H9 (cell line): ENCODE results near the gene PRSS50. TPM values are rescaled to one million over a fixed set of nuclear protein-coding genes. Genes with fewer than 3 reads are reported as not detected.

ENCODE experiments used
- DNase-seq: peaks from one replicate; pipeline ENCODE4 v3.0.0-alpha.2; 2017
- H2AFZ ChIP-seq: one replicate; pipeline ENCODE4 v1.6.1; 2013; ENCODE audit warnings: mild to moderate bottlenecking, low read length, control low read depth, moderate library complexity
- H2AK5ac ChIP-seq: 2 replicates; pipeline ENCODE4 v1.6.1; 2013; ENCODE audit warnings: low read length, control low read depth, mixed read lengths; ENCODE audit not compliant: insufficient read length
- H2BK120ac ChIP-seq: one replicate; pipeline ENCODE4 v1.6.1; 2013; ENCODE audit warnings: low read depth, mild to moderate bottlenecking, low read length, control low read depth, inconsistent platforms; ENCODE audit not compliant: poor library complexity, severe bottlenecking
- H2BK12ac ChIP-seq: 2 replicates; pipeline ENCODE4 v1.6.1; 2013; ENCODE audit warnings: low read length, control low read depth, mixed read lengths, low read depth; ENCODE audit not compliant: insufficient read length
- H2BK15ac ChIP-seq: 2 replicates; pipeline ENCODE4 v1.6.1; 2013; ENCODE audit warnings: low read depth, low read length, control low read depth
- H2BK20ac ChIP-seq: one replicate; pipeline ENCODE4 v1.6.1; 2013; ENCODE audit warnings: low read depth, mild to moderate bottlenecking, low read length, control low read depth, inconsistent platforms; ENCODE audit not compliant: poor library complexity, severe bottlenecking
- H2BK5ac ChIP-seq: 2 replicates; pipeline ENCODE4 v1.6.1; 2013; ENCODE audit warnings: low read length, control low read depth, mixed read lengths; ENCODE audit not compliant: insufficient read length
- H3K14ac ChIP-seq: 2 replicates; pipeline ENCODE4 v1.6.1; 2013; ENCODE audit warnings: low read length, control low read depth; ENCODE audit not compliant: insufficient read depth
- H3K18ac ChIP-seq: 2 replicates; pipeline ENCODE4 v1.6.1; 2013; ENCODE audit warnings: low read depth, mild to moderate bottlenecking, mixed read lengths, low read length, control low read depth; ENCODE audit not compliant: insufficient read length
- H3K23ac ChIP-seq: 2 replicates; pipeline ENCODE4 v1.6.1; 2013; ENCODE audit warnings: low read length, control low read depth, mixed read lengths, low read depth; ENCODE audit not compliant: insufficient read length
- H3K23me2 ChIP-seq: 2 replicates; pipeline ENCODE4 v1.6.1; 2013; ENCODE audit warnings: low read depth, mild to moderate bottlenecking, mixed read lengths, low read length, control low read depth; ENCODE audit not compliant: insufficient read length, poor library complexity, severe bottlenecking
- H3K27ac ChIP-seq: 2 replicates; pipeline ENCODE4 v1.5.1; 2013; ENCODE audit warnings: low read length, control low read depth, mixed read lengths, low read depth; ENCODE audit not compliant: insufficient read length
- H3K27me3 ChIP-seq: 2 replicates; pipeline ENCODE4 v1.6.1; 2013; ENCODE audit warnings: low read length, control low read depth, inconsistent platforms; ENCODE audit not compliant: insufficient read depth
- H3K4ac ChIP-seq: 2 replicates; pipeline ENCODE4 v1.6.1; 2013; ENCODE audit warnings: low read depth, mild to moderate bottlenecking, control low read depth, inconsistent platforms, low read length, moderate library complexity
- H3K4me1 ChIP-seq: 2 replicates; pipeline ENCODE4 v1.6.1; 2013; ENCODE audit warnings: low read length, control low read depth, inconsistent platforms; ENCODE audit not compliant: insufficient read depth
- H3K4me2 ChIP-seq: 2 replicates; pipeline ENCODE4 v1.6.1; 2013; ENCODE audit warnings: low read length, control low read depth, mixed read lengths; ENCODE audit not compliant: insufficient read length, insufficient read depth
- H3K56ac ChIP-seq: 2 replicates; pipeline ENCODE4 v1.6.1; 2013; ENCODE audit warnings: low read depth, mild to moderate bottlenecking, mixed read lengths, low read length, control low read depth; ENCODE audit not compliant: insufficient read length
- H3K79me1 ChIP-seq: 2 replicates; pipeline ENCODE4 v1.6.1; 2013; ENCODE audit warnings: low read depth, mild to moderate bottlenecking, moderate library complexity, low read length, control low read depth, inconsistent platforms; ENCODE audit not compliant: insufficient read depth, poor library complexity, severe bottlenecking
- H3K79me2 ChIP-seq: 2 replicates; pipeline ENCODE4 v1.6.1; 2013; ENCODE audit warnings: low read length, control low read depth, inconsistent platforms; ENCODE audit not compliant: insufficient read depth
- H3K9ac ChIP-seq: 2 replicates; pipeline ENCODE4 v1.6.1; 2013; ENCODE audit warnings: low read length, control low read depth, mixed read lengths; ENCODE audit not compliant: insufficient read length; ENCODE audit errors: extremely low read depth
- H3K9me3 ChIP-seq: one replicate; pipeline ENCODE4 v1.6.1; 2013; ENCODE audit warnings: low read depth, low read length, inconsistent platforms; ENCODE audit not compliant: control insufficient read depth
- H3T11ph ChIP-seq: one replicate; pipeline ENCODE4 v1.6.1; 2013; ENCODE audit warnings: mild to moderate bottlenecking, low read length, control low read depth, inconsistent platforms
- H4K20me1 ChIP-seq: one replicate; pipeline ENCODE4 v1.6.1; 2013; ENCODE audit not compliant: control insufficient read depth, insufficient read length, insufficient read depth
- H4K5ac ChIP-seq: 2 replicates; pipeline ENCODE4 v1.6.1; 2013; ENCODE audit warnings: low read depth, mild to moderate bottlenecking, mixed read lengths, low read length, control low read depth; ENCODE audit not compliant: insufficient read length
- H4K8ac ChIP-seq: replicated peaks from 2 replicates; pipeline ENCODE4 v1.6.1; 2013; ENCODE audit warnings: low read length, control low read depth, mixed read lengths, low read depth; ENCODE audit not compliant: insufficient read length
- H4K91ac ChIP-seq: 2 replicates; pipeline ENCODE4 v1.6.1; 2013; ENCODE audit warnings: low read depth, mild to moderate bottlenecking, moderate library complexity, mixed read lengths, low read length, control low read depth; ENCODE audit not compliant: insufficient read length
- H3K27ac Mint-ChIP-seq, 3 experiments: 2 replicates in 2 of 3; 3 replicates in 1 of 3; pipeline ENCODE4 v1.8.0; 2020 to 2021; ENCODE audit warnings: mixed read lengths in 3 of 3, mild to moderate bottlenecking in 1 of 3, moderate library complexity in 1 of 3
- H3K27me3 Mint-ChIP-seq: 2 replicates; pipeline ENCODE4 v1.8.0; 2021; ENCODE audit warnings: low read depth, mild to moderate bottlenecking, moderate library complexity, mixed read lengths
- H3K36me3 Mint-ChIP-seq, 3 experiments: 2 replicates in 2 of 3; 3 replicates in 1 of 3; pipeline ENCODE4 v1.8.0; 2020 to 2021; ENCODE audit warnings: low read depth in 3 of 3, mixed read lengths in 3 of 3; ENCODE audit not compliant: insufficient read depth in 1 of 3
- H3K4me1 Mint-ChIP-seq, 2 experiments: 2 replicates each; pipeline ENCODE4 v1.8.0; 2020; ENCODE audit warnings: mixed read lengths in 2 of 2
- H3K4me3 Mint-ChIP-seq, 2 experiments: 2 replicates in 1 of 2; 3 replicates in 1 of 2; pipeline ENCODE4 v1.8.0; 2020 to 2021; ENCODE audit warnings: mild to moderate bottlenecking in 2 of 2, mixed read lengths in 2 of 2, moderate library complexity in 1 of 2
- H3K9me3 Mint-ChIP-seq, 2 experiments: 2 replicates in 1 of 2; 3 replicates in 1 of 2; pipeline ENCODE4 v1.8.0; 2020; ENCODE audit warnings: mild to moderate bottlenecking in 2 of 2, mixed read lengths in 2 of 2, moderate library complexity in 1 of 2
- WGBS: extraction: QIAGEN DNeasy Blood & Tissue Kit; methylation state at CpG from one replicate; pipeline ENCODE4 v1.1.7; 2013; ENCODE audit warnings: missing lambda C conversion rate, low lambda C conversion rate, mixed read lengths; ENCODE audit not compliant: insufficient read length; ENCODE audit errors: extremely low coverage; 5-methylcytosine and 5-hydroxymethylcytosine counted together
- total RNA-seq: library from RNA; stranded (reverse); gene quantifications from 2 replicates; pipeline ENCODE4 v1.2.1, GENCODE V29; 2021
- TF ChIP-seq, protein P1 (sequence below): fragments of 200-600 bp; sonication (generic); conservative IDR thresholded peaks from 3 replicates; pipeline ENCODE4 v1.8.0; 2021; ENCODE audit warnings: antibody characterized with exemption, mild to moderate bottlenecking

PRSS50 gene
- total RNA-seq, 1 experiment from 2014 or later = 0.24 TPM

DNA sequence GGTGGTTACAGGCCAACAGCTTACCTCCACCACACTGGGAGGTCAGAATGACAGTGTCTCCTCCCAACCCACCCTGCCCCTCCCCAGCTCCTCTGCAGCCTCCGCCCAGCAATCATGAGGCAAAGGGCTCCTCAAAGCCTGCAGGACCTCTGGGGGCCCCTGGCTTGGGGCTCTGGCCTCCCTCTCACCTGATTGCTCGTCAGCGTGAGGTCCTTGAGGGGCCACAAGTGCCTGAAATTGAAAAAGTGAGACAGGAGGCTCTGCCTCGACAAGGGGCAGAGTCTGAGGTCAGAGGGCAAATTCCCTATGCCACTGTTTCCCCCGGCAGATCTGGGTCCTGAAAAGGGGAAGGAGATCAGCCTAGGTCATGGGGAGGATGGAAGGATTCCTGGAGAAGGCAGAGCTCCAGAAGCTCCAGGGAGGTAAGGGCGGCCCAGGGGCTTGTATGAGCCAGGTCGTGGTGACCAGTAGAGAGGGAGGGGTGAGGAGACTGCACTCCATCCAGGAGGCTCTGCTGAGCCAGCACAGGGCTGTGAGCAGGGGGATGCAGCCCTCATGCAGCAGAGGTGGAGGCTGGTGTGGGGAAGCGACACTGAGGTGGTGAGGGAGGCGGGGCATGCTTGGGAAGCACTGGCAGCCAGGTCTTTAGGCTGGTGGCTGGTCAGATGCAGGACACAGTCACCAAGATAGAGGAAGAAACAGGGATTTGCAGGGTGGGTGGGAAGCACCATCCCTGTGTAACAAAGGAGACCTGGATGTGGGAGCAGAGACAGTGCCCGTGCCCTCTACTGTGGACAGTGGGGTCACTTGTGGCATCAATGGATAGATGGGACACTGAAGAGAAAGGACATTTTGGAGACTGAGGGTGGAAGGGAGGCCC lies 44.3 kb downstream of the PRSS50 start:
- H3K4me3 Mint-ChIP-seq = no peak overlapping the region
- H3K23me2 ChIP-seq = no peaks in the 10 kb centered on the region
- peak overlapping the region in 2 of 3 experiments; percentile 28 to 70; a peak in 1 of 7 replicates for H3K27ac Mint-ChIP-seq
- H2BK20ac ChIP-seq = no peak overlapping the region
- peaks cover 0 to 8% (median 0%) of the 10 kb centered on the region in 3 experiments; a peak in 2 of 7 replicates for H3K36me3 Mint-ChIP-seq
- H3K4me2 ChIP-seq = no peak overlapping the region
- no peak overlapping the region for H3K27ac ChIP-seq
- no peaks in the 10 kb centered on the region for H3K9me3 ChIP-seq
- WGBS = no CpG with 5 or more reads among the region's 10 CpGs
- no peak overlapping the region for H4K8ac ChIP-seq
- H4K5ac ChIP-seq = no peak overlapping the region
- H3K23ac ChIP-seq = no peak overlapping the region
- no peak overlapping the region for H4K91ac ChIP-seq
- no peak for DNase-seq
- no peaks in the 10 kb centered on the region; the same call in none of the 2 replicates for H3K27me3 Mint-ChIP-seq
- no peaks in the 10 kb centered on the region for H4K20me1 ChIP-seq
- no peak overlapping the region for H2BK120ac ChIP-seq
- H2AK5ac ChIP-seq = no peak overlapping the region
- no peak overlapping the region for H2BK12ac ChIP-seq
- no peaks in the 10 kb centered on the region for H3K27me3 ChIP-seq
- no peak overlapping the region for H3K18ac ChIP-seq
- H3T11ph ChIP-seq = no peak overlapping the region
- no peaks in the 10 kb centered on the region for H3K79me2 ChIP-seq
- no peaks in the 10 kb centered on the region for H3K79me1 ChIP-seq
- no peak overlapping the region for H2BK5ac ChIP-seq
- H2BK15ac ChIP-seq = no peak overlapping the region
- H3K9me3 Mint-ChIP-seq = no peaks in the 10 kb centered on the region
- H3K14ac ChIP-seq = no peak overlapping the region
- no peak overlapping the region for H3K9ac ChIP-seq
- H3K56ac ChIP-seq = no peak overlapping the region
- no peak overlapping the region for H3K4ac ChIP-seq
- H3K4me1 Mint-ChIP-seq = peaks cover 3 to 11% of the 10 kb centered on the region in 2 experiments
- no peak overlapping the region for H2AFZ ChIP-seq
- TF ChIP-seq, protein P1, sequence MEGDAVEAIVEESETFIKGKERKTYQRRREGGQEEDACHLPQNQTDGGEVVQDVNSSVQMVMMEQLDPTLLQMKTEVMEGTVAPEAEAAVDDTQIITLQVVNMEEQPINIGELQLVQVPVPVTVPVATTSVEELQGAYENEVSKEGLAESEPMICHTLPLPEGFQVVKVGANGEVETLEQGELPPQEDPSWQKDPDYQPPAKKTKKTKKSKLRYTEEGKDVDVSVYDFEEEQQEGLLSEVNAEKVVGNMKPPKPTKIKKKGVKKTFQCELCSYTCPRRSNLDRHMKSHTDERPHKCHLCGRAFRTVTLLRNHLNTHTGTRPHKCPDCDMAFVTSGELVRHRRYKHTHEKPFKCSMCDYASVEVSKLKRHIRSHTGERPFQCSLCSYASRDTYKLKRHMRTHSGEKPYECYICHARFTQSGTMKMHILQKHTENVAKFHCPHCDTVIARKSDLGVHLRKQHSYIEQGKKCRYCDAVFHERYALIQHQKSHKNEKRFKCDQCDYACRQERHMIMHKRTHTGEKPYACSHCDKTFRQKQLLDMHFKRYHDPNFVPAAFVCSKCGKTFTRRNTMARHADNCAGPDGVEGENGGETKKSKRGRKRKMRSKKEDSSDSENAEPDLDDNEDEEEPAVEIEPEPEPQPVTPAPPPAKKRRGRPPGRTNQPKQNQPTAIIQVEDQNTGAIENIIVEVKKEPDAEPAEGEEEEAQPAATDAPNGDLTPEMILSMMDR = no peak
- H3K4me1 ChIP-seq = no peaks in the 10 kb centered on the region
